ENCODE measurements around the gene PNPLA2.

Gene PNPLA2

GRCh38 chr11:860234-861104 is 41.8 kb downstream of the PNPLA2 start:
- DNase-seq (ENCODE audit: low read depth) = no peak

- no peak for DNase-seq (ENCODE audit: low read depth)
These were observed 42.4 kb downstream of the PNPLA2 start for GRCh38 chr11:861105-861479.

- DNase-seq (ENCODE audit: low read depth) = no peak
These were observed 43.5 kb downstream of the PNPLA2 start for GRCh38 chr11:862081-862661.

- no peak for DNase-seq (ENCODE audit: low read depth)
These were observed 43.9 kb downstream of the PNPLA2 start for GRCh38 chr11:862696-863022.

GRCh38 chr11:863023-863909 is 44.6 kb downstream of the PNPLA2 start:
- DNase-seq (ENCODE audit: low read depth) = no peak

- DNase-seq (ENCODE audit: low read depth) = no peak
These were observed 45.5 kb downstream of the PNPLA2 start for GRCh38 chr11:863910-864827.

GRCh38 chr11:864898-865297 is 46.2 kb downstream of the PNPLA2 start:
- no peak for DNase-seq (ENCODE audit: low read depth)

- DNase-seq (ENCODE audit: low read depth) = no peak
These were observed 47.0 kb downstream of the PNPLA2 start for GRCh38 chr11:865462-866430.

GRCh38 chr11:866481-866880 is 47.8 kb downstream of the PNPLA2 start:
- no peak for DNase-seq (ENCODE audit: low read depth)

GRCh38 chr11:867856-868358 is 49.2 kb downstream of the PNPLA2 start:
- no peak for DNase-seq (ENCODE audit: low read depth)

GRCh38 chr11:868394-868793 is 49.7 kb downstream of the PNPLA2 start:
- no peak for DNase-seq (ENCODE audit: low read depth)

GRCh38 chr11:868802-869201 is 50.1 kb downstream of the PNPLA2 start:
- no peak for DNase-seq (ENCODE audit: low read depth)

- DNase-seq (ENCODE audit: low read depth) = no peak
These were observed 50.8 kb downstream of the PNPLA2 start for GRCh38 chr11:869399-870126.

GRCh38 chr11:870127-870413 is 51.4 kb downstream of the PNPLA2 start:
- DNase-seq (ENCODE audit: low read depth) = peak; percentile 39

GRCh38 chr11:870418-870817 is 51.7 kb downstream of the PNPLA2 start:
- DNase-seq (ENCODE audit: low read depth) = no peak

- DNase-seq (ENCODE audit: low read depth) = no peak
These were observed 52.8 kb downstream of the PNPLA2 start for GRCh38 chr11:871472-871871.

GRCh38 chr11:872799-873198 is 54.1 kb downstream of the PNPLA2 start:
- DNase-seq (ENCODE audit: low read depth) = no peak

- no peak for DNase-seq (ENCODE audit: low read depth)
These were observed 55.0 kb downstream of the PNPLA2 start for GRCh38 chr11:873706-874105.
